Cardiac fibroblast (primary cell): ENCODE results near the gene MCM10.

Experiments
- DNase-seq, 2 donors: peaks; one replicate each; pipeline versions ENCODE4 v3.0.0 to v3.0.0-alpha.2; 2010; ENCODE audit warnings: low read depth in 2 of 2
- H3K4me3 ChIP-seq, 2 donors: replicated peaks in 1 of 2; 1 replicate in 1 of 2; 2 replicates in 1 of 2; pipeline ENCODE4 v1.5.1; 2011; ENCODE audit warnings: low read depth in 2 of 2, low read length in 2 of 2, mild to moderate bottlenecking in 2 of 2, moderate library complexity in 1 of 2
- CTCF ChIP-seq: IDR thresholded peaks from one replicate; pipeline ENCODE4 v1.5.1; 2011; ENCODE audit warnings: low read depth, mild to moderate bottlenecking, low read length, inconsistent platforms

Gene MCM10

GRCh38 chr10:13193637-13194036 is 32.3 kb downstream of the MCM10 start:
- peak in 1 of 2 donors; percentile 64 for DNase-seq
- H3K4me3 ChIP-seq, result no peak overlapping the region
- TF ChIP-seq CTCF, result no peak

- TF ChIP-seq CTCF, result no peak
- no peak overlapping the region for H3K4me3 ChIP-seq
- peak in 1 of 2 donors; percentile 15 for DNase-seq
These were observed 33.7 kb downstream of the MCM10 start for GRCh38 chr10:13195016-13195415.

GRCh38 chr10:13201132-13201531 is 39.8 kb downstream of the MCM10 start:
- DNase-seq, result no peak
- TF ChIP-seq CTCF, result no peak
- H3K4me3 ChIP-seq, result no peak overlapping the region

DNA sequence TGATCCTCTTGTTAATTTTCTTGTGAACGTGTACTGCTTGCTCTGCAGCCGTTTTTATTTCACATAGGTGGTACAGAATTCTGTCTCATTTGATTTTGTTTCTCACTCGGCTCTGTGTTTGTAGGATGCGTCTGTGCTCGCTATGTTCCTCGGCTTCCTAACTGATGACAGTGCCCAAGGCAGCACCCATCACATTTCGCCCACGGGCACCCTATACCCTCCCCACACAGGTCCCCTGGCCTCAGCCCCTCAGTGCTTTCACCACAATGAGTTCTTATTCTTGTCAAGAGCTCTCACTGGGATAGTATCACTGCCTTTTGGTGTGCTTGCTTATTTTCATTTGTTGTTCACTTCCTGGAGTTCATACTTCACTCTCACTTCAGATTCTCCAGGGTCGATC is 44.7 kb downstream of the MCM10 start:
- DNase-seq, result no peak
- no peak overlapping the region for H3K4me3 ChIP-seq
- no peak for TF ChIP-seq CTCF

GRCh38 chr10:13206546-13207443 is 45.4 kb downstream of the MCM10 start:
- TF ChIP-seq CTCF, result peak; percentile 55
- no peak overlapping the region for H3K4me3 ChIP-seq
- DNase-seq, result peak; percentile 69 to 76

DNA sequence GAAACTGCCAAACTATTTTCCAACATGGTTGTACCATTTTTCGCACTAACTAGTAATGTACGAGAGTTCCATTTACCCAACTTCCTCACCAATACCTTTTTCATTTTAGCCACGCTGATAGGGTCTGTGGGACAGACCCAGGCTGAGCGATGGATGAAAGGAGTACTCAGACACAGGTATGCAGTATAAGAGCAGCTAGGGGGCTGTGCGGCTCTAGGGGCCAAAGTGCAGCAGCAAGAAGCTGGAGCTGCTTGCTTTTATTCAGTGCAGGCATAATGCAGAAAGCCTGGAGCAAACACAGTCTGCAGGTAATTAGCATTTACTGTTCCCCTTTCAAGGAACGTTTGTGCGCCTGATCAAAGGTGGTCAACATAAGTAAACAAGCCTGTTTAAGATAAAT is 51.8 kb downstream of the MCM10 start:
- no peak for DNase-seq
- TF ChIP-seq CTCF, result no peak
- no peak overlapping the region for H3K4me3 ChIP-seq
